Inferior parietal cortex (tissue), 1 donor: Measurements from ENCODE around the gene PACRG.

Source experiments
- DNase-seq: peaks from one replicate; pipeline ENCODE4 v3.0.0-alpha.2; 2016; ENCODE audit errors: extremely low spot score

PACRG gene

DNA sequence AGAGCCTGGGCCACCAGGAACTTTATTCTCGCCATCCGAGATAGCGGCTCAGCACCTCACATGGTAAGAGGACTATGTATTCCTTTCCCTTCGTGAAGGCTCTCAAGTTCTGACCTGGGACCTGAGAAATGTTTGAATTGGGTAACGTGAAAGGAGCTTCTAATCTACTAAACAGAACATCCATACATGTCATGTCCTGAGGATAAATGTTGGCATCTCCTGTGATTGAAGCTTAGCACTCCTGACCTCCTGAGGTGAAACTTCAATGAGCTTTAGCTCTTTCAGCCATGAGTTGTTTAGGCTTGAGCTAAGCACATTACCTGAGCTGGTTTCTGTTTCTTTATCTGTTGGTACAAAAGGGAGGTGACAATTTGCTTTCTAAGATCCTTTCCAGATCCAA lies 280.9 kb downstream of the PACRG start:
- no peak for DNase-seq

DNA sequence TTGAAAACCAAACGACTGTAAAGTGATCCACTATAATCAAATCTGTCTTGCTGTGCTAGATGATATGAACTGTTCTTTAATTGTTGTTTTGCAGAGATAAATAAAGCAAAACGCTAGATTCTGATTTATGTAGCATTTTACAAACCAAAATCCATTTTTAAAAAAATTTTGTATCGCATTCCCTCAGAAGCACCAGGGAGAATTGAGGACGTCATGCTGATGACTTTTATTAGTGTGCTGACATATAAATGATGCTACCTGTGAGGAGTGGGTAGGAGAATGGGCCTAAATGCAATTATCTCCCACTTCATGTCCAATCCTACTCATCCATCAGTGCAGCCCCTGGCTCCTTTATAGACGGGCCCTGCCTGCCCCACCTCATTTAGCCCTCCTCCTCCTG lies 282.4 kb downstream of the PACRG start:
- DNase-seq = no peak

DNA sequence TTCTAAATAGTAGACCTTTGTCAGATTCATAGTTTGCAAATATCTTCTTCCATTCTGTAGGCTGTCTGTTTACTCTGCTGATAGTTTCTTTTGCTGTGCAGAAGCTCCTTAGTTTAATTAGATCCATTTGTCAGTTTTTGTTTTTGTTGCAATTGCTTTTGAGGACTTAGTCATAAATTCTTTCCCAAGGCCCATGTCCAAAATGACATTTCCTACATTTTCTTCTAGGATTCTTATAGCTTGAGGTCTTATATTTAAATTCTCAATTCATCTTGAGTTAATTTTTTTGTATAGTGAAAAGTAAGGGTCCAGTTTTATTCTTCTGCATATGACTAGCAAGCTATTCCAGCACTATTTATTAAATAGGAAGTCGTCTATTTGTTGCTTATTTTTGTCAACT lies 287.0 kb downstream of the PACRG start:
- no peak for DNase-seq

DNA sequence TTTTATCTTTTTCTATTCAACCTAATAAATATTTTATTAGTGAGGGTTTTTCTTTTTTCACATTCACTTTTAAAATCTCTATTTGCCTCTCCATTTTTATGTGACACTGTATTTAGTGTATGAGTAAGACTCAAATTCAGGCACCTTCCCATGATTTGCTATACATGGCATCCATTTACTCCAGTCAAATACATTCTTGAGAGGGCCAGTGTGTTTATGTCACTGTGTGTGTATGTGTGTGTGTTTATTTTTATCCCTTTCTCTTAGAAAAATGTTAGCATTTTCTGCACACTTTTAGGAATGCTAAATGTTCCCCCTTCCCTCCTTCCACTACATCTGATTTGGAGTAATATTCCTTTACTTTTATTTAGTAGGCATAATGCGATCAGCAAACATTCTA lies 290.0 kb downstream of the PACRG start:
- no peak for DNase-seq

DNA sequence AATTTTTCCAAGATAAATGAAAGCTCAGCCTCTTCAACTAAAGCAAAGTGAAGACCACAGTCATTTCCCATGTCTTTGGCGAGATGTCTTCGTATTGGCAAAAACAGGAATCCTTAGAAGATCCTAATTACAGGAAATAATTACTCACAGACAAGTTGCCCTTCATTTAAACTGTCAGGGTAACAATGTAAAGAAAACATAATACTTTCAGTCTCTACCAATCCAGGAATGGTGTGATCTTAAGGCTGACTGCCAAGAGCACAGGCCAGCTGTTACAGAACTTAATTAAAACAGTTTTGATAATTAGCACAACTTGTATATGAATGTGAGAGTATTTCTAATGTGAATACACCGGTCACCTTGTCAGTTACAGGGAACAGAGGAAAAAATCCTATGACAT lies 292.2 kb downstream of the PACRG start:
- DNase-seq = no peak

DNA sequence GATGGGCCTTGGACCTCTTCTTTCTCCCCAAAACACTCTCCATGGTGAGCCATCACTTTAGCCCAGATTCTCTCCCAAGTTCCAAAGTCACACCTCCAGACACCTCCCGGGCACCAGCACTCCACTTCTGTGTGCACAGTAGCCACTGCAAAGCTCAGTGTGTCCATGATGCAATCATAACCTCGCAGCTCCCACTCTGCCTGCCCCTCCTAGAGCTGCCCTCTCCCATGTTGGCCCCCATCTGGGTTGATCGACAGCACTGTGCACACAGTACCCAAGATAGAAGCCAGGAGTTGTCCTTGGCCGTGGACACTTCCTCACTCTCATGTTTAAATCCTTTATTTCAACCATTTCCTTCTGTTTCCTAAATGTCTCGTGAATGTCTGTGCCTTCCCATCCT lies 293.3 kb downstream of the PACRG start:
- no peak for DNase-seq

- no peak for DNase-seq
Measured at GRCh38 chr6:163023700-163024099, 295.9 kb downstream of the PACRG start.

GRCh38 chr6:163026893-163027292 lies 299.1 kb downstream of the PACRG start:
- DNase-seq = no peak

- no peak for DNase-seq
Measured at GRCh38 chr6:163030980-163031379, 303.2 kb downstream of the PACRG start.

GRCh38 chr6:163031931-163032330 lies 304.2 kb downstream of the PACRG start:
- no peak for DNase-seq

DNA sequence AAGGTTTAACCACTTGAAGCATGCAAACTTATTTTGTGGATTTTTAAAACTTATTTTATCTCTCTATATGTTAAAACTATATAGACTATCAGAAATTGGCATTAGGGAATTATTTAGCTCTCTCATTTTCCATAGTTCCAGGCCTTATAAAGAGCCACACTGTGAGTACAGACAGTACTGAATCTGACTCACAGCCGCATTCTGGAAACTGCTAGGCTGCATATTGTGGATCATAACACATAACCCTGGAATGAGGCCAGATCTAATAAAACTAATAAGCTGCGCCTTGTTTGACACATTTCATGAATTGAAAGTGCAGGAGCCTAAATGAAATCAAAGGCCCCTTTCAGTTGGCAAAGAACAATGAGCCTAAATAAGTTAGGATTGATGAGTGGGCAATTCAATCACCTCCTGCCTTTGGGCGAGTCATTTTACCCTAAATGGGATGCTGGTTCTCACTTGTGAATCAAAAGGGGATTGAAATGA lies 308.4 kb downstream of the PACRG start:
- no peak for DNase-seq

GRCh38 chr6:163038317-163038716 lies 310.5 kb downstream of the PACRG start:
- no peak for DNase-seq

- DNase-seq = no peak
Measured at GRCh38 chr6:163048345-163048744, 320.6 kb downstream of the PACRG start.

DNA sequence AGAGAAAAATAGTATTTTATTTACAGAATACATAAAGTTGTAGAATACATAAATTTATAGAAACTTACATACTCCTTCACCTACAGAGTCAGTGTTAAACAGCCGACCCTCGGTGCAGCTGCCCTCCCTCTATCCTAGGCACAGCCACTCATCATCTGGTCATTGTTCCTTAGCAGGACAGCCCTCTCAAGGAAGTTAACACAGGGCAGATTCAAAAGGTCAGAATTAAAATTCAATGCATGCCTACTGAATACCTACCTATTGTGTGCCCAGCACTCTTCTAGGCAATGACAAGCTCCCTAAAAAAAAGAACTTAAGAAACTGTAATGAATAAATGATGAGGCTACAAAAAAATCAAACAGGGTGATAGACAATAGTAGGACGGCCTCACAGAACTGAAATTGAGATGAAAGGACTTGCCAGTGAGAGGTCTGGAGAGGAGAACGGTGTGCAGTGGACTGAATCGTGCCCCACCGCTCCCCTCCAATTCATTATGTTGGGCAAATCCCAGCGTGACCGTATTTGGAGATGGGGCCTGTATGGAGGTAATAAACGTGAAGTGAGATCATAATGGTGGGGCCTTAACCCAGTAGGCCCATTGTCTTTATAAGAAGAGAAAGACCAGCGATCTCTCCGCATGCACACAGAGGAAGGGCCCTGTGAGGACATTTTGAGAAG lies 326.0 kb downstream of the PACRG start:
- no peak for DNase-seq

GRCh38 chr6:163054641-163055040 lies 326.9 kb downstream of the PACRG start:
- DNase-seq = no peak

GRCh38 chr6:163057260-163057659 lies 329.5 kb downstream of the PACRG start:
- DNase-seq = no peak

DNA sequence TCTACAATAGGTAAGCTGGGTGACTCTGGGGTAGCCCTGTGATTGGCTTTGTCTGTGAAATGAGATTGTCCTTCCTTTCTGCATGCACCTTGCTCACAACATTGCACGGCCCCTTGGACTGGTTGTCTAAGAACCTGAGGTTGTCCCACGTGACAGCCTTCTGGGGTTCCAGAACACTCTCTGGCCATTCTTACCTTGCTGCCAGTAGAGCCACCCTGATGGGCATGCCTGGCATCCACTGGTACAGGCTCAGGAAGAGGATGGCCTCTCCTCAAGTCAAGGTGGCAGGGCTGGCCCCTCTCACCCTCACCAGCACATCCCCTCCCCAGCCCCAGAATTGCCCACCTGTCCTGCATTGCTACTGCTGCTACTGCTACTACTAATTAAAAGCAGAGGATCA lies 335.0 kb downstream of the PACRG start:
- DNase-seq = no peak

DNA sequence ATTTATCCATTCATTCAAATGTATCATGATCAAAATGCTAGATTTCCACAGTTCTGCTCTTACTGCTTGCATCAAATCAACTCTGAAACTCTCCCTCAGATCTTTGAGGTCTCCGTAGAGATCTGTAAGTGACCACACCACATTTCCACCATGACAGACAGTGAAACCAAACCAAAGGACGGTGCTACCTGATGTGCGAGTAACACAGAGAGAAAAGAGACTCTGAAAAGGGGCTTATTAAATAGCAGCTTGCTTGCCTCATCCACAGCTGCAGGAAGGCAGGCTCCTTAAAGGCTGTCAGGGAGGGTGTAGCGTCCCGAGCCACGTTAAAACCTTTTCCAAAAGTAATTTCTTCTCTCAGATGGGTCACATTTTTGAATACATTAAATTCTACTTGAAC lies 335.8 kb downstream of the PACRG start:
- no peak for DNase-seq

GRCh38 chr6:163064397-163064796 lies 336.6 kb downstream of the PACRG start:
- no peak for DNase-seq

- DNase-seq = no peak
Measured at GRCh38 chr6:163066200-163066599, 338.4 kb downstream of the PACRG start.

GRCh38 chr6:163077134-163077533 lies 349.4 kb downstream of the PACRG start:
- no peak for DNase-seq

- DNase-seq = no peak
Measured at GRCh38 chr6:163078712-163079111, 350.9 kb downstream of the PACRG start.

DNA sequence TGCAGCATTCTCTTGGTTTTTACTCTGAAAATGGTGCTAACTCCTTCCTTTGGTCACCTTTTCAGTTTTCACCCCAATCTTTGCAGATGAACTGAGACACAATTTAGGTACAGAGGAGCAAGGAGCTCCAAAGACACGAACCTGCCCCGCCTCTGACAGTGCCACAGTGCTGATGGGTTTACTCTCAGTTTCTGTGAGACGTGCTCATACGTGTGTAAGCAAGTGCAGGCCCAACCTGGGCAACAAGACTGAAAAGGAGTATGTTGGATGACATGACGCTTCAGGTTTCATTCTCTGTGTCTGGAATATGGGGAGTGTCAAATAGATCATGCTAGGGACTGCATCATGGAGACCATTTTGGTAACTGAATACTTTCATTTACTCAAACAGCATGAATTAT lies 352.5 kb downstream of the PACRG start:
- DNase-seq = no peak

DNA sequence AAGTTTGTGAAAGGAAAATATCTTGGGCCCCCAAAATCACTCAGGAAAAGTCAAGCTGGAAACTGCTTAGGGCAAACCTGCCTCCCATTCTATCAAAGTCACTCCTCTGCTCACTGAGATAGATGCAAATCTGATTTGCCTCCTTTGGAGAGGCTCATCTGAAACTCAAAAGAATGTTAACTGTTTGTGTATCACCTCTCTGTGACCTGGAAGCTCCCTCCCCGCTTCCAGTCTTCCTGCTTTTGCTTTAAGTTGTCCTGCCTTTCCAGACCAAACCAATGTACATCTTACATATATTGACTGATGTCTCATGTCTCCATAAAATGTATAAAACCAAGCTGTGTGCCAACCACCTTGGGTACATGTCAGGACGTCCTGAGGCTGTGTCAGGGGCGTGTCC lies 355.4 kb downstream of the PACRG start:
- no peak for DNase-seq
